ENCODE data around the gene JSRP1.

The JSRP1 gene

GRCh38 chr19:2261438-2262172, 5.4 kb upstream of the JSRP1 start:
- DNase-seq: no peak

- DNase-seq: no peak
Measured at GRCh38 chr19:2260341-2260805, 4.2 kb upstream of the JSRP1 start.

- DNase-seq: no peak
Measured at GRCh38 chr19:2259336-2259735, 3.1 kb upstream of the JSRP1 start.

- DNase-seq: no peak
Measured at GRCh38 chr19:2255112-2255845, 938 bp downstream of the JSRP1 start.

- no peak for DNase-seq
Measured at GRCh38 chr19:2254064-2254872, 1.9 kb downstream of the JSRP1 start.

GRCh38 chr19:2253106-2254063, 2.8 kb downstream of the JSRP1 start:
- DNase-seq: no peak

GRCh38 chr19:2252797-2253105, 3.5 kb downstream of the JSRP1 start:
- no peak for DNase-seq

- no peak for DNase-seq
Measured at GRCh38 chr19:2252055-2252796, 4.0 kb downstream of the JSRP1 start.

- DNase-seq: no peak
Measured at GRCh38 chr19:2251106-2252054, 4.8 kb downstream of the JSRP1 start.

GRCh38 chr19:2250766-2251105, 5.5 kb downstream of the JSRP1 start:
- no peak for DNase-seq

GRCh38 chr19:2249880-2250765, 6.1 kb downstream of the JSRP1 start:
- no peak for DNase-seq

GRCh38 chr19:2249010-2249866, 7.0 kb downstream of the JSRP1 start, which contains the start of gene AMH:
Gene AMH, plus strand, starts transcription at chr19:2249323. Its CDS starts 10 bp downstream, at chr19:2249333.
- DNase-seq: no peak

- DNase-seq: no peak
Measured at GRCh38 chr19:2248136-2249009, 7.8 kb downstream of the JSRP1 start.

GRCh38 chr19:2247433-2248101, 8.7 kb downstream of the JSRP1 start:
- DNase-seq: no peak

- no peak for DNase-seq
Measured at GRCh38 chr19:2246801-2247361, 9.3 kb downstream of the JSRP1 start.

GRCh38 chr19:2246014-2246620, 10.1 kb downstream of the JSRP1 start:
- no peak for DNase-seq
